GM19468 (cell line): Measurements from ENCODE around the gene CEP162.
"Not testable (repeated sequence)": the region's sequence is repeated elsewhere in the genome, so short reads cannot be mapped to it uniquely, and the experiment has no call there.

Source experiments
- ATAC-seq: cut with Tn5 transposase; IDR thresholded peaks from one replicate; pipeline ENCODE4 v1.9.1; 2021; ENCODE audit warnings: mild to moderate bottlenecking, moderate library complexity, moderate number of reproducible peaks; ENCODE audit not compliant: unreplicated experiment; ENCODE audit errors: extremely low read depth

The CEP162 gene

GRCh38 chr6:84227434-84228197 lies at the start of gene CEP162:
Gene CEP162 (minus strand): TSS chr6:84227643. CDS start chr6:84226393, 1,250 bp downstream.
- peak; percentile 86 for ATAC-seq

GRCh38 chr6:84274856-84275255 lies 47.4 kb upstream of the CEP162 start:
- no peak for ATAC-seq

GRCh38 chr6:84273048-84273809 lies 45.8 kb upstream of the CEP162 start:
- ATAC-seq = no peak

- no peak for ATAC-seq
Measured at GRCh38 chr6:84272298-84272697, 44.9 kb upstream of the CEP162 start.

GRCh38 chr6:84271061-84271716 lies 43.7 kb upstream of the CEP162 start:
- ATAC-seq = no peak

- no peak for ATAC-seq
Measured at GRCh38 chr6:84269947-84270733, 42.7 kb upstream of the CEP162 start.

- ATAC-seq = no peak
Measured at GRCh38 chr6:84268781-84269180, 41.3 kb upstream of the CEP162 start.

- no peak for ATAC-seq
Measured at GRCh38 chr6:84263557-84263956, 36.1 kb upstream of the CEP162 start.

- no peak for ATAC-seq
Measured at GRCh38 chr6:84260926-84261325, 33.5 kb upstream of the CEP162 start.

GRCh38 chr6:84260196-84260595 lies 32.8 kb upstream of the CEP162 start:
- ATAC-seq = no peak

- ATAC-seq = no peak
Measured at GRCh38 chr6:84258866-84259265, 31.4 kb upstream of the CEP162 start.

GRCh38 chr6:84258268-84258667 lies 30.8 kb upstream of the CEP162 start:
- no peak for ATAC-seq

GRCh38 chr6:84255641-84256040 lies 28.2 kb upstream of the CEP162 start:
- ATAC-seq = no peak

- ATAC-seq = no peak
Measured at GRCh38 chr6:84253380-84253779, 25.9 kb upstream of the CEP162 start.

GRCh38 chr6:84251891-84252539 lies 24.6 kb upstream of the CEP162 start:
- ATAC-seq = no peak

- no peak for ATAC-seq
Measured at GRCh38 chr6:84249724-84250123, 22.3 kb upstream of the CEP162 start.

- not testable (repeated sequence) for ATAC-seq
Measured at GRCh38 chr6:84244416-84245081, 17.1 kb upstream of the CEP162 start.

- no peak for ATAC-seq
Measured at GRCh38 chr6:84243240-84243639, 15.8 kb upstream of the CEP162 start.

- ATAC-seq = peak; percentile 36
Measured at GRCh38 chr6:84242265-84242664, 14.8 kb upstream of the CEP162 start.
